ENCODE data around the gene C11orf16.
"Not testable (repeated sequence)": the region's sequence is repeated elsewhere in the genome, so short reads cannot be mapped to it uniquely, and the experiment has no call there.

C11orf16 gene, protein sequence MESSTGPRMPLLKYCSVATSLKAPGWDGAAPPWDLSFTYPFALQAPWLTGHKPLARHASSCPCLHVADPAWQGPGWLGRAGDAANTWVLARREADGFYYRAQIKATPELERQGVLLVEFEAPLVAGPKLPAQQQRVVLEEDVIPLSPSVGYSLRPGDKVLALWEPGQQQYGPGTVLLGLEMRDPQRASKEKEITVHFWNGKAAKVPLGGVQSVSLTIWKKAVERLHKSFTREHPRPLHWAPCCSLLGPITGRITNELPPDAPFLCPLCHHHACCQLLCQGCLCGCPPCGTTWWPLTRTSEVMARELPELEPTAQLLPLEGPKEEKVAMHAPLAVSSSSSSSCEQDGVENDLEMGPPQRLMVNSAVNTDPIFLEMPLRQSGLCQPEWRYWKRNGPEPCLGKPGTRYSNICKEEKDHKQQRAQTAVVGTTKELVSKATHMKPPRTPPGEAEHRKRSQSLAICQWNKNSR

DNA sequence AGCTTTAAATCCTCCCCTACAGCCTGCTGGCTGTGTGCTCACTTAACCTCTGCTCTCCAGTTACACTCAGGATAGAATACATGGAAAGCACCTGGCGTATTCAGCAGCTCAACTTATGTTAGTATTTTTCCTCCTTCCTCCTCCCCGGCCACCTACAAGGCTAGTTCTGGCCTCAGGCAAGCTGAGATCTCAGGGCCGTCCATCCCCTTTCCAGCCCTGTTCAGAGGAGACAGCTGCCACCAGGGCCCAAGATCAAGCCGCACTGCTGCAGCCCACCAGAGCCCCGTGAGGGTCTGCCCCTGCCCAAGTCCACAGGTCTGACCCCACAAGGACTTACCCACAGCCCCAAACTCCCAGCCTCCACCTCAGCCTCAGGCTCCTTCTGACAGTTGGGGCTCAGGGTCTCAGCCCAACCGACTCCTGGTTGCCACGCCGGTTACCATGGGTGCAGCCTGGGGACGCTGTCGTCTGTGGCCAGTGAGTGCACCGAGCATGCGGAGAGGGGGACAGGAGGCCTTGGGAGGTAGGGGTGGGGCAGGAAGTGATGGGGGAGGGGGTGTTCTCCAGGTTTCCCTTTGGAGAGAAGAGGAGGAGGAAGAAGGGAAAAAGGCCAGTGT lies at the start of gene C11orf16:
TSS of gene C11orf16 (minus strand) at position 384 of the 617 bp plus-strand sequence. CDS start 639 bp downstream, outside the sequence.
- Histone ChIP-seq H3K9ac (ENCODE audit: low read depth in 1 of 2, low read length in 2 of 2) (no peak within 1 kb of the TSS), H3K27ac (ENCODE audit: low read depth, low read length) (no peak within 1 kb of the TSS), H3K4me3 (ENCODE audit: low read depth in 1 of 2, low read length in 2 of 2) (no peak within 1 kb of the TSS)

DNA sequence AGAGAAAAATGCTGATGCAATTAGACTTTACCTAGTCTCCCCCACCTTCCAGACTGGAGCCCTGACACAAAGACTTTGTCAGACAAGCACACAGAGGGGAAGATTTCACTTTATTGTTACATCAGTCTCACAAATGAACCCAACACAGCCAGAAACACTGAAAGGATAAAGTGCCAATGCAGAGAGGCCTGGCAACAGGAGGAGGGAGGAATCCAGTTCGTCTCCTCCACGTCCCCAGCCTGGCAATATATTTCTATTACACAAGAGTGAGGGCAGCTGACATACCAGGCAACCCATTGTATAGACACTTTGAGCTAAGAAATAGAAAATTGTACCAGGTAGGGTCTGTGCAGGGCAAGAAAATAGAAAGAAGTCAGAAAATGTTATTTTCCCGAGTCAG lies 47.7 kb upstream of the C11orf16 start:
- Histone ChIP-seq H3K9ac (ENCODE audit: low read depth in 1 of 2, low read length in 2 of 2) (no peak overlapping the region), H3K4me1 (ENCODE audit: control insufficient read depth in 1 of 2, insufficient read depth in 2 of 2, low read length in 2 of 2) (no peaks in the 10 kb centered on the region), H3K27me3 (ENCODE audit: control insufficient read depth in 1 of 2, insufficient read depth in 2 of 2, low read length in 2 of 2) (no peaks in the 10 kb centered on the region), H3K27ac (ENCODE audit: low read depth, low read length) (no peak overlapping the region), H3K4me3 (ENCODE audit: low read depth in 1 of 2, low read length in 2 of 2) (no peak overlapping the region), H3K36me3 (ENCODE audit: control insufficient read depth in 1 of 2, insufficient read depth in 2 of 2, low read length in 2 of 2) (no peaks in the 10 kb centered on the region), H3K9me3 (ENCODE audit: control insufficient read depth in 1 of 2, low read length in 2 of 2) (no peaks in the 10 kb centered on the region)

More for the DNA sequence above, at the start of gene C11orf16:
- no peaks in the 10 kb centered on the region for H3K27me3 ChIP-seq (ENCODE audit: control insufficient read depth in 1 of 2, insufficient read depth in 2 of 2, low read length in 2 of 2)
- H3K36me3 ChIP-seq (ENCODE audit: control insufficient read depth in 1 of 2, insufficient read depth in 2 of 2, low read length in 2 of 2) = no peaks in the 10 kb centered on the region
- no peaks in the 10 kb centered on the region for H3K4me1 ChIP-seq (ENCODE audit: control insufficient read depth in 1 of 2, insufficient read depth in 2 of 2, low read length in 2 of 2)
- no peaks in the 10 kb centered on the region for H3K9me3 ChIP-seq (ENCODE audit: control insufficient read depth in 1 of 2, low read length in 2 of 2)

DNA sequence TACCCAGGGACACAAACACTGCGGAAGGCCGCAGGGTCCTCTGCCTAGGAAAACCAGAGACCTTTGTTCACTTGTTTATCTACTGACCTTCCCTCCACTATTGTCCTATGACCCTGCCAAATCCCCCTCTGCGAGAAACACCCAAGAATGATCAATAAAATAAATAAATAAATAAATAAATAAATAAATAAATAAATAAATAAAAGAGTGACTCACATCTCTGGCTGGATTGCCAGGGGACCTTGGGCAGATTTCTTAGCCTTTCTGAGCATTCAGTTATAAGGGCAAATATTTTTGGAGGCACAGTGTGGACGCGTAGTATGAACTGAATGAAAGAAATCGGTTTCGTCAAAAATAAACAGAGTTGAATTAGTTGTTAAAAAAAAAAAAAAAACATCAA lies 46.6 kb upstream of the C11orf16 start:
- H3K9me3 ChIP-seq (ENCODE audit: control insufficient read depth in 1 of 2, low read length in 2 of 2); H3K9ac ChIP-seq (ENCODE audit: low read depth in 1 of 2, low read length in 2 of 2); H3K27ac ChIP-seq (ENCODE audit: low read depth, low read length); H3K4me1 ChIP-seq (ENCODE audit: control insufficient read depth in 1 of 2, insufficient read depth in 2 of 2, low read length in 2 of 2); H3K27me3 ChIP-seq (ENCODE audit: control insufficient read depth in 1 of 2, insufficient read depth in 2 of 2, low read length in 2 of 2); H3K4me3 ChIP-seq (ENCODE audit: low read depth in 1 of 2, low read length in 2 of 2); H3K36me3 ChIP-seq (ENCODE audit: control insufficient read depth in 1 of 2, insufficient read depth in 2 of 2, low read length in 2 of 2): not testable (repeated sequence)

GRCh38 chr11:8973121-8973520 lies 40.4 kb upstream of the C11orf16 start:
- H3K36me3 ChIP-seq (ENCODE audit: control insufficient read depth in 1 of 2, insufficient read depth in 2 of 2, low read length in 2 of 2) = no peaks in the 10 kb centered on the region
- H3K9ac ChIP-seq (ENCODE audit: low read depth in 1 of 2, low read length in 2 of 2) = no peak overlapping the region
- H3K4me1 ChIP-seq (ENCODE audit: control insufficient read depth in 1 of 2, insufficient read depth in 2 of 2, low read length in 2 of 2) = no peaks in the 10 kb centered on the region
- no peaks in the 10 kb centered on the region for H3K9me3 ChIP-seq (ENCODE audit: control insufficient read depth in 1 of 2, low read length in 2 of 2)
- no peak overlapping the region for H3K4me3 ChIP-seq (ENCODE audit: low read depth in 1 of 2, low read length in 2 of 2)
- no peaks in the 10 kb centered on the region for H3K27me3 ChIP-seq (ENCODE audit: control insufficient read depth in 1 of 2, insufficient read depth in 2 of 2, low read length in 2 of 2)
- no peak overlapping the region for H3K27ac ChIP-seq (ENCODE audit: low read depth, low read length)

- no peaks in the 10 kb centered on the region for H3K4me1 ChIP-seq (ENCODE audit: control insufficient read depth in 1 of 2, insufficient read depth in 2 of 2, low read length in 2 of 2)
- H3K27ac ChIP-seq (ENCODE audit: low read depth, low read length) = no peak overlapping the region
- H3K4me3 ChIP-seq (ENCODE audit: low read depth in 1 of 2, low read length in 2 of 2) = no peak overlapping the region
- no peaks in the 10 kb centered on the region for H3K27me3 ChIP-seq (ENCODE audit: control insufficient read depth in 1 of 2, insufficient read depth in 2 of 2, low read length in 2 of 2)
- H3K9me3 ChIP-seq (ENCODE audit: control insufficient read depth in 1 of 2, low read length in 2 of 2) = no peaks in the 10 kb centered on the region
- no peaks in the 10 kb centered on the region for H3K36me3 ChIP-seq (ENCODE audit: control insufficient read depth in 1 of 2, insufficient read depth in 2 of 2, low read length in 2 of 2)
- no peak overlapping the region for H3K9ac ChIP-seq (ENCODE audit: low read depth in 1 of 2, low read length in 2 of 2)
Measured at GRCh38 chr11:8971924-8972316, 39.2 kb upstream of the C11orf16 start.

DNA sequence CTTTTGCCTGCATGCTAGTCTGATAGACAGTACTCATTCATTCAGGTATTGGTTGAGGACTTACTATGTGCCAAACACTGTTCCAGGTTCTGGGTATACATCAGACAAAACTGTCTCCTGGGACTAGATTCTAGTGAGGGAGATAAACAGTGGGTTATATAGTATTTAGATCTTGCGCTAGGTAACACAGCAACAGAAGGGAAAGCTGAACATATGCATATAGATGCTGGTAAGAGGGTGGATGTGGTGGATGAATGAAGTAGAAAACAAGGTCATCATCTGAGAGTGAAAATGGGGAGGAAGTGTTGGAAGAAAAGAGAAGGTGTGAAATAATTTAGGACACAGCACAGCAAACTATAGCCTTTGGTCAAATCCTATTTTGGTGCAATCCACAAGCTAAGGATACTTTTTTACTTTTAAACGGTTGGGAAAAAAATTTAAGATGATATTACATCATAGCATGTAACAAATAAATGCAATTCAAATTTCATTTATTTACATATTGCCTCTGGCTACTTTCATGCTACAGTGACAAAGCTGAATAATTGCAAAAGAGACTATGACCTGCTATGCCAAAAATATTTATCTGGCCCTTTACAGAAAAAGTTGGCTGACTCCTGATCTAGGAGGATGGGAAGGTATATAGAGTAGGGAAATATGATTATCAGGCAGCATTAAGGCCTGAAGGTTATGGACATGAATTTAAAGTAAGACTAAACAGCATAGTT lies 38.6 kb upstream of the C11orf16 start:
- H3K27ac ChIP-seq (ENCODE audit: low read depth, low read length) = no peak overlapping the region
- no peaks in the 10 kb centered on the region for H3K27me3 ChIP-seq (ENCODE audit: control insufficient read depth in 1 of 2, insufficient read depth in 2 of 2, low read length in 2 of 2)
- H3K9me3 ChIP-seq (ENCODE audit: control insufficient read depth in 1 of 2, low read length in 2 of 2) = no peaks in the 10 kb centered on the region
- no peak overlapping the region for H3K4me3 ChIP-seq (ENCODE audit: low read depth in 1 of 2, low read length in 2 of 2)
- H3K9ac ChIP-seq (ENCODE audit: low read depth in 1 of 2, low read length in 2 of 2) = no peak overlapping the region
- H3K4me1 ChIP-seq (ENCODE audit: control insufficient read depth in 1 of 2, insufficient read depth in 2 of 2, low read length in 2 of 2) = no peaks in the 10 kb centered on the region
- no peaks in the 10 kb centered on the region for H3K36me3 ChIP-seq (ENCODE audit: control insufficient read depth in 1 of 2, insufficient read depth in 2 of 2, low read length in 2 of 2)

- Histone ChIP-seq H3K4me3 (ENCODE audit: low read depth in 1 of 2, low read length in 2 of 2) (no peak overlapping the region), H3K9me3 (ENCODE audit: control insufficient read depth in 1 of 2, low read length in 2 of 2) (no peaks in the 10 kb centered on the region), H3K27me3 (ENCODE audit: control insufficient read depth in 1 of 2, insufficient read depth in 2 of 2, low read length in 2 of 2) (no peaks in the 10 kb centered on the region), H3K4me1 (ENCODE audit: control insufficient read depth in 1 of 2, insufficient read depth in 2 of 2, low read length in 2 of 2) (peaks cover 16 to 20% of the 10 kb centered on the region in 2 donors), H3K27ac (ENCODE audit: low read depth, low read length) (no peak overlapping the region), H3K9ac (ENCODE audit: low read depth in 1 of 2, low read length in 2 of 2) (no peak overlapping the region), H3K36me3 (ENCODE audit: control insufficient read depth in 1 of 2, insufficient read depth in 2 of 2, low read length in 2 of 2) (no peaks in the 10 kb centered on the region)
Measured at GRCh38 chr11:8967184-8967583, 34.4 kb upstream of the C11orf16 start.

GRCh38 chr11:8964324-8965320 lies 31.9 kb upstream of the C11orf16 start, which contains the start of gene TMEM9B:
Gene TMEM9B (minus strand): TSS chr11:8964442. CDS start chr11:8964313, 129 bp downstream.
- peak within 1 kb of the TSS; percentile 97 for H3K27ac ChIP-seq (ENCODE audit: low read depth, low read length)
- no peaks in the 10 kb centered on the region for H3K36me3 ChIP-seq (ENCODE audit: control insufficient read depth in 1 of 2, insufficient read depth in 2 of 2, low read length in 2 of 2)
- no peaks in the 10 kb centered on the region for H3K9me3 ChIP-seq (ENCODE audit: control insufficient read depth in 1 of 2, low read length in 2 of 2)
- peak within 1 kb of the TSS; percentile 90 to 94 for H3K9ac ChIP-seq (ENCODE audit: low read depth in 1 of 2, low read length in 2 of 2)
- H3K4me1 ChIP-seq (ENCODE audit: control insufficient read depth in 1 of 2, insufficient read depth in 2 of 2, low read length in 2 of 2) = peaks cover 23 to 24% of the 10 kb centered on the region in 2 donors
- no peaks in the 10 kb centered on the region for H3K27me3 ChIP-seq (ENCODE audit: control insufficient read depth in 1 of 2, insufficient read depth in 2 of 2, low read length in 2 of 2)
- H3K4me3 ChIP-seq (ENCODE audit: low read depth in 1 of 2, low read length in 2 of 2) = peak within 1 kb of the TSS; percentile 87 to 93

DNA sequence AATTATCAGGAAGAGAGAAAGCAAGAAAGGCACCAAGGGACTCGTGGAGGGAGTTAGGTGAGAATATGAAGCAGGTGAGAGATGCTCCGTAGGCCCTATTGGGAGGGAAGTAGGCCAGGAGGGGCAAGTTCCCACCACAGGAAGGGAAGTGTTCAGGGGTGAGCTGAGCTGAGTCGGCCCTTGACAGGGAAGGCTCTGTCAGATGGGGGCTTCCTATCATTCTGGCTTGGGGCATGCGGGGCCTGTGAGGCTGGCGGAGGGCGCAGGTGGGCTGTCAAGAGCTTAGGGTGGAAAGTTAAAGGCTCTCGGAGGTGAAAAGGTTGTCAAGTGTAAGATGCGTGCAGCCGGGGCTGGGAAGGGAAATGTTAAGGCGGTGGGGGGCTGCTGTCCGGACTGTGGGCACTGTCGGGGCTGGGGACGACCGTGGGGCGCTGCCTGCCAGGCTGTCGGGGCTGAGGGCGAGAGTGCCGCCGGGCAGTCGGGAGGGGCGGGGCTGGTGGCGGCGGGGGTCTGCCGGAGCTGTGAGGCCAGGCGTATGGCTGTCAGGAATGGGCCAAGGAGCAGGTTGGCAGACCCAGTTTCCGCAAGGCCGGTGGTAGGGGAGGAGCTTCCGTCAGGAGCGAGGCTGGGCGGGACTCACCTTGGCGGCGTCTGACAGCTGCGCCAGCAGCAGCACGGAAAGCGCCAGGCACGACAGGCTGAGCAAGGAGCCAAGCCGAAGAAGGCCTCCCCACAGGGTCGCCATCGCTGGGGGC lies 31.0 kb upstream of the C11orf16 start:
- H3K9me3 ChIP-seq (ENCODE audit: control insufficient read depth in 1 of 2, low read length in 2 of 2) = no peaks in the 10 kb centered on the region
- H3K4me1 ChIP-seq (ENCODE audit: control insufficient read depth in 1 of 2, insufficient read depth in 2 of 2, low read length in 2 of 2) = peaks cover 32% of the 10 kb centered on the region in 2 donors
- no peaks in the 10 kb centered on the region for H3K27me3 ChIP-seq (ENCODE audit: control insufficient read depth in 1 of 2, insufficient read depth in 2 of 2, low read length in 2 of 2)
- H3K9ac ChIP-seq (ENCODE audit: low read depth in 1 of 2, low read length in 2 of 2) = peak overlapping the region; percentile 90 to 94
- peak overlapping the region; percentile 87 to 93 for H3K4me3 ChIP-seq (ENCODE audit: low read depth in 1 of 2, low read length in 2 of 2)
- H3K27ac ChIP-seq (ENCODE audit: low read depth, low read length) = peak overlapping the region; percentile 97
- no peaks in the 10 kb centered on the region for H3K36me3 ChIP-seq (ENCODE audit: control insufficient read depth in 1 of 2, insufficient read depth in 2 of 2, low read length in 2 of 2)

All from duodenal mucosa (tissue), 2 donors.